ENCODE measurements around the gene NME3.

Gene NME3

GRCh38 chr16:1731603-1732002 is 39.7 kb downstream of the NME3 start:
- Mint-ChIP-seq H3K27ac (peak overlapping the region; percentile 45), H3K27me3 (no peaks in the 10 kb centered on the region), H3K4me1 (ENCODE audit: low read depth) (peaks cover 12% of the 10 kb centered on the region), H3K36me3 (ENCODE audit: low read depth) (peaks cover 38% of the 10 kb centered on the region), H3K4me3 (no peak overlapping the region), H3K9me3 (no peaks in the 10 kb centered on the region)
- intact Hi-C loops (cut with micrococcal nuclease), result no loop called here

- Mint-ChIP-seq H3K9me3 (no peaks in the 10 kb centered on the region), H3K4me1 (ENCODE audit: low read depth) (peaks cover 12% of the 10 kb centered on the region), H3K4me3 (no peak overlapping the region), H3K27ac (no peak overlapping the region), H3K36me3 (ENCODE audit: low read depth) (peaks cover 43% of the 10 kb centered on the region), H3K27me3 (no peaks in the 10 kb centered on the region)
- intact Hi-C loops (cut with micrococcal nuclease), result no loop called here
Observed at GRCh38 chr16:1731073-1731472, 40.3 kb downstream of the NME3 start.

- Mint-ChIP-seq H3K9me3 (no peaks in the 10 kb centered on the region), H3K4me3 (no peak overlapping the region), H3K27ac (no peak overlapping the region), H3K27me3 (no peaks in the 10 kb centered on the region), H3K36me3 (ENCODE audit: low read depth) (peaks cover 58% of the 10 kb centered on the region), H3K4me1 (ENCODE audit: low read depth) (peaks cover 12% of the 10 kb centered on the region)
- intact Hi-C loops (cut with micrococcal nuclease), result no loop called here
Observed at GRCh38 chr16:1729445-1729844, 41.9 kb downstream of the NME3 start.

GRCh38 chr16:1729026-1729425 is 42.3 kb downstream of the NME3 start:
- Mint-ChIP-seq H3K36me3 (ENCODE audit: low read depth) (peaks cover 61% of the 10 kb centered on the region), H3K27ac (no peak overlapping the region)

GRCh38 chr16:1727651-1728624 is 43.4 kb downstream of the NME3 start:
- Mint-ChIP-seq H3K4me3 (no peak overlapping the region), H3K27ac (no peak overlapping the region), H3K4me1 (ENCODE audit: low read depth) (peaks cover 21% of the 10 kb centered on the region), H3K27me3 (no peaks in the 10 kb centered on the region), H3K36me3 (ENCODE audit: low read depth) (peaks cover 61% of the 10 kb centered on the region), H3K9me3 (no peaks in the 10 kb centered on the region)
- intact Hi-C loops (cut with micrococcal nuclease), result no loop called here

More at GRCh38 chr16:1729026-1729425, 42.3 kb downstream of the NME3 start:
- Mint-ChIP-seq H3K4me1 (ENCODE audit: low read depth) (peaks cover 12% of the 10 kb centered on the region), H3K4me3 (no peak overlapping the region), H3K27me3 (no peaks in the 10 kb centered on the region), H3K9me3 (no peaks in the 10 kb centered on the region)
- intact Hi-C loops (cut with micrococcal nuclease), result no loop called here

GRCh38 chr16:1726661-1727502 is 44.5 kb downstream of the NME3 start:
- intact Hi-C loops (cut with micrococcal nuclease), result no loop called here
- Mint-ChIP-seq H3K27ac (no peak overlapping the region), H3K27me3 (no peaks in the 10 kb centered on the region), H3K4me1 (ENCODE audit: low read depth) (peaks cover 27% of the 10 kb centered on the region), H3K9me3 (no peaks in the 10 kb centered on the region), H3K36me3 (ENCODE audit: low read depth) (peaks cover 61% of the 10 kb centered on the region), H3K4me3 (no peak overlapping the region)

GRCh38 chr16:1724491-1724890 is 46.9 kb downstream of the NME3 start:
- Mint-ChIP-seq H3K4me1 (ENCODE audit: low read depth) (peaks cover 43% of the 10 kb centered on the region), H3K9me3 (no peaks in the 10 kb centered on the region), H3K27ac (no peak overlapping the region), H3K36me3 (ENCODE audit: low read depth) (peaks cover 52% of the 10 kb centered on the region), H3K27me3 (no peaks in the 10 kb centered on the region), H3K4me3 (no peak overlapping the region)
- intact Hi-C loops (cut with micrococcal nuclease), result no loop called here

DNA sequence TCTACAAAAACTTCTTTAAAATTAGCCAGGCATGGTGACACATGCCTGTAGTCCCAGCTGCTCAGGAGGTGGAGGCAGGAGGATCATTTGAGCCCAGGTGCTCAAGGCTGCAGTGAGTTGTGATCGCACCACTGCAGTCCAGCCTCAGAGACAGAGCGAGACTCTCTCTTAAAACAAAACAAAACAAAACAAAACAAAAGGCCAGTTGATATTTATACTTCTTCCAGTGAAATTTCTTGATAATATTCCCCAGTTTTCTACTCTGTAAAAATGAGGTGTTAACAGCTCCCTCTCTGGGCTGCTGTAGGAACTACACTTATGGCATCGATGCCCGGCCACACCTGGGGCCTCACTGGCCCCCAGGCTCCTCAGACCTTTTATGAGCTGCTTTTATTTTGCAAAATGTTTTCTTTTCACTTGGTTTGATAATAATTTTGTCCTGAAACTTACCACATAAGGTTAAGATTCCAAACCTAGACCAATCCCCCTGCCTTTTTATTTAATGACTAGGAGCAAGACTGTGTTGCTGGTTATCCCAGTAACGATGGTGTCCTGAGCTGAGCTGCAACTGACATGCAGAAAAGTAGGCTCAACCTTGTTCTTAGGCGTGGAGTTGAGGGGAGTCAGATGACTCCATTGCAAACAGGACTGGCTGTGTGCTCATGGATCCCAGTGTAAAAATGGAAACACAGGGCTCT is 47.7 kb downstream of the NME3 start:
- H3K27ac Mint-ChIP-seq, result peak overlapping the region; percentile 90
- H3K27me3 Mint-ChIP-seq, result no peaks in the 10 kb centered on the region
- intact Hi-C loops (cut with micrococcal nuclease), result no loop called here

GRCh38 chr16:1721372-1721771 is 50.0 kb downstream of the NME3 start:
- Mint-ChIP-seq H3K4me3 (no peak overlapping the region), H3K4me1 (ENCODE audit: low read depth) (peaks cover 53% of the 10 kb centered on the region), H3K27me3 (no peaks in the 10 kb centered on the region), H3K27ac (peak overlapping the region; percentile 90), H3K36me3 (ENCODE audit: low read depth) (peaks cover 23% of the 10 kb centered on the region), H3K9me3 (no peaks in the 10 kb centered on the region)
- intact Hi-C loops (cut with micrococcal nuclease), result no loop called here

More for the DNA sequence above, 47.7 kb downstream of the NME3 start:
- Mint-ChIP-seq H3K4me1 (ENCODE audit: low read depth) (peaks cover 52% of the 10 kb centered on the region), H3K9me3 (no peaks in the 10 kb centered on the region), H3K4me3 (no peak overlapping the region), H3K36me3 (ENCODE audit: low read depth) (peaks cover 43% of the 10 kb centered on the region)
